Common myeloid progenitor, CD34-positive (primary cell): ENCODE results near the gene GPANK1.

ENCODE experiments used
- CTCF ChIA-PET: fragments of 350-600 bp; sonication (Branson Sonifier 250); formaldehyde crosslinking; loops from one replicate; lab custom pipeline; 2021; ENCODE audit warnings: antibody characterized with exemption; lab: Charles Lee
- POLR2A ChIA-PET: fragments of 350-600 bp; sonication (Branson Sonifier 250); formaldehyde crosslinking; loops from one replicate; lab custom pipeline; 2021; ENCODE audit warnings: antibody characterized with exemption; lab: Charles Lee
- DNase-seq, 3 donors: peaks; one replicate each; pipeline versions ENCODE4 v3.0.0 to v3.0.0-alpha.2; 2013
- H3K27ac ChIP-seq, 2 experiments: 1 replicate in 1 of 2; 2 replicates in 1 of 2; pipeline ENCODE4 v1.7.0; 2013; ENCODE audit warnings: inconsistent platforms in 2 of 2, low read length in 2 of 2, mild to moderate bottlenecking in 2 of 2, low read depth in 1 of 2, moderate library complexity in 1 of 2; ENCODE audit not compliant: severe bottlenecking in 2 of 2, insufficient read depth in 1 of 2, poor library complexity in 1 of 2
- H3K27me3 ChIP-seq, 5 experiments: replicated peaks in 2 of 5; 1 replicate in 3 of 5; 2 replicates in 2 of 5; pipeline versions ENCODE4 v1.6.1 to v1.7.0; 2013; ENCODE audit warnings: low read length in 4 of 5, mild to moderate bottlenecking in 2 of 5, moderate library complexity in 2 of 5, inconsistent platforms in 1 of 5; ENCODE audit not compliant: insufficient read depth in 5 of 5, control insufficient read depth in 4 of 5
- H3K36me3 ChIP-seq, 4 experiments: 1 replicate in 2 of 4; 2 replicates in 2 of 4; pipeline versions ENCODE4 v1.6.1 to v1.7.0; 2013; ENCODE audit warnings: low read length in 3 of 4, control low read depth in 1 of 4, mild to moderate bottlenecking in 1 of 4; ENCODE audit not compliant: control insufficient read depth in 4 of 4, insufficient read depth in 4 of 4
- H3K4me1 ChIP-seq, 4 experiments: 1 replicate in 3 of 4; 2 replicates in 1 of 4; pipeline versions ENCODE4 v1.6.1 to v1.7.1; 2013; ENCODE audit warnings: low read length in 3 of 4, mild to moderate bottlenecking in 3 of 4, control low read depth in 1 of 4, inconsistent platforms in 1 of 4, moderate library complexity in 1 of 4; ENCODE audit not compliant: control insufficient read depth in 4 of 4, insufficient read depth in 4 of 4; ENCODE audit errors: control extremely low read depth in 1 of 4
- H3K4me3 ChIP-seq, 7 experiments: 1 replicate in 4 of 7; 2 replicates in 3 of 7; pipeline versions ENCODE4 v1.5.1 to v1.7.0; 2013; ENCODE audit warnings: mild to moderate bottlenecking in 7 of 7, low read length in 6 of 7, moderate library complexity in 6 of 7, inconsistent platforms in 2 of 7, low read depth in 2 of 7, control low read depth in 1 of 7; ENCODE audit not compliant: insufficient read depth in 4 of 7, control insufficient read depth in 1 of 7; ENCODE audit errors: extremely low read depth in 1 of 7
- H3K9me3 ChIP-seq, 5 experiments: 1 replicate in 4 of 5; 2 replicates in 1 of 5; pipeline versions ENCODE4 v1.6.1 to v1.7.1; 2013; ENCODE audit warnings: low read length in 4 of 5, mild to moderate bottlenecking in 2 of 5, inconsistent platforms in 1 of 5, low read depth in 1 of 5, moderate library complexity in 1 of 5; ENCODE audit not compliant: control insufficient read depth in 4 of 5, insufficient read depth in 2 of 5; ENCODE audit errors: control extremely low read depth in 1 of 5
- WGBS: methylation state at CpG from one replicate; pipeline ENCODE4 v1.1.5; 2013; ENCODE audit not compliant: insufficient coverage; 5-methylcytosine and 5-hydroxymethylcytosine counted together

Gene GPANK1

DNA sequence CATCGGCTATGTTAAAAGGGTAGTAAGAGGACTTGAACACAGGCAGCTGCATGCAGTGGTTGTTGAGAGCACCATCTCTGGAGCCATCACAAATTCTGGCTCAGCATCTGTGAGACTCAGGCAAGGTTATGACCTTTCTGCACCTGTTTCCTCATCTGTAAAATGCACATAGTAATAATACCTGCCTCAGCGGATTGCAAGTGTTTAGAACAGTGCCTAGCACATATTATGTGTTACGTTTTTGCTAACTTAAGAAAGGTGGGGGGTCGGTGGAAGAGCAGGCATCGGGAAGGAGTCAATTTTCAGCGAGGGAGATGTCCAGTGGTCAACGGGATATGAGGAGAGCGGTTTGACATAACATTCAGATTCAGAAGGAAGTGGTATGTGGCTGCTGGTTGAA is 13.2 kb upstream of the GPANK1 start:
- no peaks in the 10 kb centered on the region for H3K27me3 ChIP-seq
- H3K4me3 ChIP-seq = no peak overlapping the region
- DNase-seq = no peak
- no peak overlapping the region for H3K27ac ChIP-seq
- H3K9me3 ChIP-seq = no peaks in the 10 kb centered on the region
- H3K36me3 ChIP-seq = peaks cover 0 to 8% (median 5%) of the 10 kb centered on the region in 4 experiments
- ChIA-PET CTCF (interaction anchor here (0.7 to 1.5 kb wide), 4 partner anchors 11 to 149 kb away, joined by 3 read pairs; partner anchors contain the start of gene HSPA1B), POLR2A (no interaction called here)
- H3K4me1 ChIP-seq = peaks cover 0 to 37% (median 30%) of the 10 kb centered on the region in 4 experiments
- 86% methylated on average over 8 of the region's 8 CpGs for WGBS

DNA sequence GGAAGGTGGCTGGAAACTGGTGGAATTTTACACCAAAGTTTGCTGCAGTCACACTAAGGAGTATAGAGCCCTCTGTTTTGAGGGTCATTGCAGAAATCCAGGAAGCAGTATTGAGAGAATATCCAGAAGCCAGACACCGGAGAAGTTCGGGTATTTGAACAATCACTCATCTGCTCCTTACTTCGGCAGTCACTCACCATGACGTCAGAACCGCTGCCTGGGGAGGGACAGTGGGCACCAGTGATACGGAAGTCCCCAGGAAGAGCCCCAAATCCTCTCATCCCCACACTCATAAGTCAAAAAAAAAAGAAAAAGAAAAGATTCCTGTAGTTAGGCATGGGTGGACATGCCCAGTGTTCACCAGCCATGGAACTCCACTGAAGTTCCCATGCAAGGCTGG is 12.1 kb upstream of the GPANK1 start:
- CTCF ChIA-PET = no interaction called here
- WGBS = 96% methylated on average over 3 of the region's 6 CpGs
- no peaks in the 10 kb centered on the region for H3K9me3 ChIP-seq
- H3K4me1 ChIP-seq = peaks cover 0 to 37% (median 26%) of the 10 kb centered on the region in 4 experiments
- peaks cover 0 to 16% (median 13%) of the 10 kb centered on the region in 4 experiments for H3K36me3 ChIP-seq
- H3K27me3 ChIP-seq = no peaks in the 10 kb centered on the region
- POLR2A ChIA-PET = no interaction called here
- DNase-seq = no peak
- H3K4me3 ChIP-seq = no peak overlapping the region
- no peak overlapping the region for H3K27ac ChIP-seq

DNA sequence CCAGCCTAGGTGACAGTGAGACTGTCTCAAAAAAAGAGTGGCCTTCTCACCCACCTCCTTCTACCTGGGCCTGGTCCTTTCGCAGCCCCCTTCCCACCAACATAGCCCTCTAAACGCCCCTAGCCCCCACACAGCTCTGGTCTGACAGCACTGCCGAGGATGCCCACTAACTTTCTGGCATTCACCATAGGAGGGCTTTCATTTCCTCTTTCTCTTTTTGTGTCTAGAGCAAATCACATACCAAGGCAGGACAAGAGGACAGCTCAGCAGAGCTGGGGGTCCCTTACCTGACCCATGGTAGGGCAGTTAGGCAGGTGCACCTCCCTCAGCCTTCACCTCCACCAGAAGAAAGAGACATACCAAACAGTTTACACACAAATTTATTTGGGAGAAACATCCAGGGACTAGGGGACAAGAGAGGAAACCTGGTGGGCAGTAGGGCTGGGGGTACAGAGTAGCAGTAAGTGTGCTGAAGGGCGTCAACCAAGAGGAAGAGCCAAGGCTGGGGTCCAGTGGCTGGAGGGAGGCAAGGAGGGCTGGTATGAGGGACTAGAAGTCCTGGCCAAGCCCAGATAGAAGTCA is 11.6 kb upstream of the GPANK1 start:
- H3K4me3 ChIP-seq = no peak overlapping the region
- no peaks in the 10 kb centered on the region for H3K9me3 ChIP-seq
- 90% methylated on average over 4 of the region's 4 CpGs for WGBS
- H3K27ac ChIP-seq = no peak overlapping the region
- ChIA-PET POLR2A (interaction anchor here (0.6 kb wide), 1 partner anchor 126 kb away, joined by 9 read pairs; no protein-coding TSS in a partner anchor), CTCF (interaction anchor here (1.4 kb wide), 1 partner anchor 76 kb away, joined by 3 read pairs; no protein-coding TSS in a partner anchor)
- peaks cover 3 to 21% (median 18%) of the 10 kb centered on the region in 4 experiments for H3K36me3 ChIP-seq
- DNase-seq = no peak
- peaks cover 0 to 33% (median 22%) of the 10 kb centered on the region in 4 experiments for H3K4me1 ChIP-seq
- no peaks in the 10 kb centered on the region for H3K27me3 ChIP-seq

DNA sequence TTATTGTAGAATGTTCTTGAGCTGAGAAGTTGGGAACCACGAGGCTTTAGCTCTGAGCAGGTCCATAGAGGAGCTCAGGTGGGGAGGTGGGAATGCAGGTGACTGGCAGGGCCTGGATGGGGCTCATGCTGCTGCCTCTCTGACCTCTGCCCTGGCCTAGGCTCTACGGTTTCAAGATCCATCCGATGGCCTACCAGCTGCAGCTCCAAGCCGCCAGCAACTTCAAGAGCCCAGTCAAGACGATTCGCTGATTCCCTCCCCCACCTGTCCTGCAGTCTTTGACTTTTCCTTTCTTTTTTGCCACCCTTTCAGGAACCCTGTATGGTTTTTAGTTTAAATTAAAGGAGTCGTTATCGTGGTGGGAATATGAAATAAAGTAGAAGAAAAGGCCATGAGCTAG is 4.9 kb upstream of the GPANK1 start, which contains the start of gene LY6G5B:
Gene LY6G5B, plus strand, starts transcription at position 301 of the 400 bp plus-strand sequence. CDS start 975 bp downstream, outside the sequence.
- H3K27ac ChIP-seq = no peak within 1 kb of the TSS
- no peaks in the 10 kb centered on the region for H3K27me3 ChIP-seq
- 100% methylated on average over 4 of the region's 8 CpGs for WGBS
- H3K36me3 ChIP-seq = peaks cover 18 to 66% (median 59%) of the 10 kb centered on the region in 4 experiments
- ChIA-PET CTCF (interaction anchor here (0.8 to 3.6 kb wide), 2 partner anchors 11 to 21 kb away, joined by 4 to 15 read pairs; partner anchors contain the start of gene LY6G5C), POLR2A (no interaction called here)
- H3K4me3 ChIP-seq = no peak within 1 kb of the TSS
- no peak for DNase-seq
- H3K4me1 ChIP-seq = peaks cover 5 to 21% (median 15%) of the 10 kb centered on the region in 4 experiments
- H3K9me3 ChIP-seq = no peaks in the 10 kb centered on the region

DNA sequence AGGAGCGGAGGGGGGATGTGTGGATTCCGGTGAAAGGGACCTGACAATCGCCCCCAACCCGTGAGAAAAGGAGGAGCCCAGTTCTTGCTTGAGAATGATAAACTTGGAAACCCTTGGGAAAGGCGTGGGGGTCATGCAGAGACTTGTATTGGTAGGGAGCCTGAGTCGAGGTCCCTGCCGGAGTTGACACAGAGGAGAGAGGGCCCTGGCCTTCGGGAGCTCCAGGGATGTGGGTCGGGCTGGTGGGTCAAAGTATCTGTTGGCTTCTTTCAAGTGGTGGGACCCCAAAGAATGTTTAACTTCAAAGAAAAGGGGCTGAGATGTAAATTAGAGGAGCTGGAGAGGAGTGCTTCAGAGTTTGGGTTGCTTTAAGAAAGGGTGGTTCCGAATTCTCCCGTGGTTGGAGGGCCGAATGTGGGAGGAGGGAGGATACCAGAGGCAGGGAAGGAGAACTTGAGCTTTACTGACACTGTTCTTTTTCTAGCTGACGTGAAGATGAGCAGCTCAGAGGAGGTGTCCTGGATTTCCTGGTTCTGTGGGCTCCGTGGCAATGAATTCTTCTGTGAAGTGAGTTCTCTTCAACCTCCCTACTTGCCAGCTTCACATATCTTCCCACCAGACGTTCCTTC is 1.7 kb upstream of the GPANK1 start:
- peaks cover 15 to 63% (median 51%) of the 10 kb centered on the region in 4 experiments for H3K36me3 ChIP-seq
- no peaks in the 10 kb centered on the region for H3K27me3 ChIP-seq
- 6% methylated on average over 13 of the region's 15 CpGs for WGBS
- peaks cover 11 to 50% (median 36%) of the 10 kb centered on the region in 4 experiments for H3K4me1 ChIP-seq
- H3K9me3 ChIP-seq = no peaks in the 10 kb centered on the region
- H3K4me3 ChIP-seq = peak overlapping the region; percentile 79 to 99 (median 91)
- POLR2A ChIA-PET = interaction anchor here (0.7 kb wide), 1 partner anchor 14 kb away, joined by 4 read pairs; no protein-coding TSS in a partner anchor
- DNase-seq = no peak
- CTCF ChIA-PET = interaction anchor here (1.0 to 4.6 kb wide), 4 partner anchors 12 to 27 kb away, joined by 3 to 40 read pairs (median 4); partner anchors contain the start of genes APOM and BAG6
- peak overlapping the region; percentile 82 to 99 for H3K27ac ChIP-seq

DNA sequence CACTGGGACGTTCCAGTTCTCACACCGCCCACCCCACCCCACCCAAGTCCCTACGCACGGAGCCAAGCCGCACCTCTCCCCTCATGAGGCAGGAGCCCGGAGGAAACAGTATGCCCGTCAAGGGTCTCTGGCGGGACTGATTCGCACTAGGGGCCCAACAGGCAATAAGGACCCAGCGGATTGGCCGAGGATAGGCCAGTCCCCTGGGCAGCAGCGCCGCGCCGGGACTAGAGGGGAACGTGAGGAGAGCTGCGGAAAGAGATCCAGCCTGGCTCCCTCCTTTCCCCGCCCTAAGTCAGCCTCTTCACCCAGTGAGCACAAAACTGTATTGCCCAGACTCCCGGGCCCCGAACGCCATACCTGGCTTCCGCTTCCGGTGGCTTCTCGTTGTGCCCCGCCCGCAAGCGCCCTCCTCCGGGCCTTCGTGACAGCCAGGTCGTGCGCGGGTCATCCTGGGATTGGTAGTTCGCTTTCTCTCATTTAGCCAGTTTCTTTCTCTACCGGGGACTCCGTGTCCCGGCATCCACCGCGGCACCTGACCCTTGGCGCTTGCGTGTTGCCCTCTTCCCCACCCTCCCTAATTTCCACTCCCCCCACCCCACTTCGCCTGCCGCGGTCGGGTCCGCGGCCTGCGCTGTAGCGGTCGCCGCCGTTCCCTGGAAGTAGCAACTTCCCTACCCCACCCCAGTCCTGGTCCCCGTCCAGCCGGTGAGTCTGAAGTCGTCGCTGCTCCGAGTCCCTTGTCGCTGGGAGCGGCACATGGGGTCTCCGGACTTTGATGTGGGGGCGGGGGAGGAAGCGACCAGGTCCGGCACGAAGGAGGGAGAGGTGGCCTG is 922 bp upstream of the GPANK1 start, which contains the start of gene CSNK2B:
Gene CSNK2B, plus strand, starts transcription at position 580 of the 836 bp plus-strand sequence. CDS start 752 bp downstream, outside the sequence.
- CTCF ChIA-PET = interaction anchor here (2.4 to 4.6 kb wide), 2 partner anchors 12 to 114 kb away, joined by 7 to 40 read pairs; partner anchors contain the start of genes APOM and BAG6

More for the DNA sequence above, 922 bp upstream of the GPANK1 start, which contains the start of gene CSNK2B:
- peaks cover 15 to 56% (median 44%) of the 10 kb centered on the region in 4 experiments for H3K36me3 ChIP-seq
- peaks cover 11 to 57% (median 40%) of the 10 kb centered on the region in 4 experiments for H3K4me1 ChIP-seq
- no peaks in the 10 kb centered on the region for H3K27me3 ChIP-seq
- DNase-seq = peak; percentile 98
- POLR2A ChIA-PET = interaction anchor here (0.6 to 3.1 kb wide), 6 partner anchors 12 to 162 kb away, joined by 3 to 31 read pairs (median 4); partner anchors contain the start of genes APOM, BAG6 and HSPA1B
- peak within 1 kb of the TSS; percentile 79 to 99 (median 91) for H3K4me3 ChIP-seq
- 0% methylated on average over 50 of the region's 63 CpGs for WGBS
- no peaks in the 10 kb centered on the region for H3K9me3 ChIP-seq
- peak within 1 kb of the TSS; percentile 96 to 99 for H3K27ac ChIP-seq
